ENCODE data around the gene FAM180A. TPM values are rescaled to one million over a fixed set of nuclear protein-coding genes. Genes with fewer than 3 reads are reported as not detected.

Gene FAM180A
- polyA plus RNA-seq, 3 donors from 2014 or later: not detected

DNA sequence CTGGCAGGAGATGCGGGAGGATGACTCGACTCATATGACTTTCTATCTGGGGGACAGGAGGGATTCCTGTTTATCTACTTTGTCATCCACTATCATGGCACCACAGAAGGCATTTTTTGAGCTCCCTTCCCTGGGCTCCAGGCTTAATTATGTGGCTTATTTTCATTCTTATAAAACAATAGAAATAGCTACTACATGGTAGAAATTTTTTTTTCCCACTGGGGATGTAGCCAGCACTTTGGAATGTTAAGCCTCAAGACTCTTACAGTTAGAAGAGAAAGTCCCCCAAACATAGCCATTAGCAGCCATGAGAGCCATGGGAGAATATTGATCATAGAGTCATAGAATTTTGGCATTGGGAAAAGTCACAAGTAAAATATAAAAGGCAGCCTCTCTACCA lies 14.6 kb upstream of the FAM180A start:
- H3K9me3 Mint-ChIP-seq: no peaks in the 10 kb centered on the region
- peaks cover 4 to 27% (median 8%) of the 10 kb centered on the region in 3 donors for H3K27me3 Mint-ChIP-seq (ENCODE audit: low read depth in 3 of 3)
- no peaks in the 10 kb centered on the region for H3K4me1 Mint-ChIP-seq
- DNase-seq: no peak
- H3K27ac Mint-ChIP-seq: no peak overlapping the region
- no peak overlapping the region for H3K4me3 Mint-ChIP-seq
- H3K36me3 Mint-ChIP-seq: no peaks in the 10 kb centered on the region

DNA sequence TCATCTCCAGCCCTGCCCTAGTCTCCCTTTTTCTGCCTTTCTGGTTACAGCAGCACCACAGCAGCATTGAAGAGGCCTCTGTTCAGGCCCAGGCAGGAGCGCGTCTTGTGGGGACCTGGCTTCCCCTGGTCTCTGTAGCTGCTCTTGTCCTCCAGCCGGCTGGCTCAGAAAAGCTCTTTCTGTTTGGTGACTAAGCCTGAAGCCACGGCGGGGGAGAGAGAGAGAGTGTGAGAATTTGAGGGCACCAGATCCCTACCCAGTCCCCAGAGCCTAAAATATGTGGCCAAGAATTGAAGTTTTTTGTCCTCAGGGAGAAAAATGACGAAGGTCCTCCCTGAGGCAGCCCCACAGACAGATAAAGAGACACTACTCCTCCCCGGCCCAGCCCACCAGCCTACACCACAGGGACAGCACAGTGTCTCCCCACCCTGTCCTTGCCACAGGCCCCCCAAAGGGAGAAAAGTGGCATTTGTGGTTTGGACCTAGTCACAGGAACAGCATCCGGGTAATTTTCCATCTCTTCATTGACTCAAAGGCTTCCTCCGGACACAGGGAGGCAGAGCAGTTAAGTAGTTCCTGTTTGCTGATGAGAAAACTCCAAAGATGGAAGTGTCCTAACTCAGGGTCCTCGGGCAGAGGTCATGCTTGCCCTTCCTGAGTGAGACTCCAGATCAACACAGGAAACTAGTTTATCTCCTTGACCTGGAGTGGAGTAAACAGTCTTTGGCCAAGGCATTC lies 13.3 kb upstream of the FAM180A start:
- Mint-ChIP-seq H3K27me3 (ENCODE audit: low read depth in 3 of 3) (peaks cover 0 to 31% (median 8%) of the 10 kb centered on the region in 3 donors), H3K9me3 (no peaks in the 10 kb centered on the region), H3K36me3 (no peaks in the 10 kb centered on the region), H3K4me1 (no peaks in the 10 kb centered on the region), H3K27ac (no peak overlapping the region), H3K4me3 (no peak overlapping the region)
- DNase-seq: no peak

DNA sequence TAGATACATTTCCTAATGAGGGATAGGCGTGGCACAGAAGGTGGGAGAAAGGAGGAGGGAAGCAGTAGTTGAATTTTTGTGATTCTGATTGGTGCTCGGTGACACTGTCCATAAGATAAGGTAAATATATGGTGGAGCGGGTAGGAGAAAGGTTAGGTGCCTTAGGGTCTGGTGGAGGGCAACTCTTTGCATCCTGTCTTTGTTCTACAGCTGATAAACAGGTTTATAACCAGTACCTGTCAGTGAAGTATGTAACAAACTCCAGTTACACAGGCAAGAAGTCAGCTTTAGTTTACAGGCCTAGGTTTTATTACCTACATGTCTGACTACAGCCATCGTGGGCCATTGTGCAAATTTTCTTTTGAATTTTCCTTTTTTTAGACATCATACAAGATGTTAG lies 10.9 kb upstream of the FAM180A start:
- H3K36me3 Mint-ChIP-seq: no peaks in the 10 kb centered on the region
- H3K27ac Mint-ChIP-seq: no peak overlapping the region
- no peaks in the 10 kb centered on the region for H3K9me3 Mint-ChIP-seq
- no peaks in the 10 kb centered on the region for H3K4me1 Mint-ChIP-seq
- H3K27me3 Mint-ChIP-seq (ENCODE audit: low read depth in 3 of 3): peaks cover 0 to 33% (median 4%) of the 10 kb centered on the region in 3 donors
- DNase-seq: no peak
- H3K4me3 Mint-ChIP-seq: no peak overlapping the region

DNA sequence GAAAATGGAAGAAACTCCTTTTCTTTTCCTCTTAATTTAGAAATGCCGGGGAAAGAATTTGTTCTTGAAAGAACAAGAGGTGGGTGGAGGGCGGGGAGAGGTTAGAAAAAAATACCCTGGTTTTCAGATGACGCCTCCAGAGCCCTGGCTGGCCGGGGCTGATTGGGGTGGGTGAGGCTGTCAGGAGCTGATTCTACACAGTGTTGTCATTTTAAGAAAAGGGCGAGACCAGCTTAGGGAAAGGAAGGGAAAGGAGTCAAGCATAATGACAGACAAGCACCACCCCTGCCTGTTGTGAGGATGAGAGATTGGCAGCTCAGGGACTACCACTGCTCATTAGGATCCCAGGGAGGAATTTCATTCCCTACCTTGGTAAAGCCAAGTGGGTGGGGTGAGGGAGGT lies 9.9 kb upstream of the FAM180A start:
- no peaks in the 10 kb centered on the region for H3K9me3 Mint-ChIP-seq
- H3K4me3 Mint-ChIP-seq: no peak overlapping the region
- DNase-seq: no peak
- H3K27me3 Mint-ChIP-seq (ENCODE audit: low read depth in 3 of 3): peaks cover 0 to 36% (median 4%) of the 10 kb centered on the region in 3 donors
- H3K4me1 Mint-ChIP-seq: no peaks in the 10 kb centered on the region
- H3K27ac Mint-ChIP-seq: no peak overlapping the region
- no peaks in the 10 kb centered on the region for H3K36me3 Mint-ChIP-seq

DNA sequence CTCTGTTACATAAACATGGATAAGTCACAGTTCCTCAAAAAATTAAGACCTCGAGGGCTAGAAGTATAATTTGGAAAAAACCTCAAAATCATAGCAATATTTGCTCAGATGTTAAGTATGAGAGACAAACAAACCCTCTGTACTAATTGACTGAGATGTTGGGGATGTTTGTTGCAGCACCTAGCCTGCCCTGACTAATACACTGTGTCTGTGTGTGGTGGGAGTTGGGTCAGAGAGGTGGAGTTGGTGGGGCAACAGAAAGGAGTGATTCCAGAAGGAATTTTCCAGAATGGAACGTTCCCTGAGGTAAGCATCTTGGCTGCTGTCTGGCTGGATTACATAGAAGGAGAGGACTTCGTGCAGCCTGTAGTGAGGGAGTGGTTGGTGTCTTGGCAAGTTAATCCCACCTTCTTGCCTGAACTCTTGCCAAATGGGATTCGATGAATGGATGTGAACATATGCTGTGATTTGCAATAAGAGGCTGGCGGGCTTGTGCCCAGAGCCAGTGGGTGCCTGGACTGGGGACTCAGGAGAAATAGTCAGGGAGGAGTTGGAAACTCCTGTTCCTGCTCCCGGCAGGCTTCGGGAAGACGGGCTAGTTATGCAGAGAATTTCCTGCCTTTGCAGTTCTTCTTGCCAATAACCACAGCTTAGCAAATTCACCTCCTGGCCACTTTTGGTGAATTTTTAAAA lies 9.3 kb upstream of the FAM180A start:
- Mint-ChIP-seq H3K4me1 (no peaks in the 10 kb centered on the region), H3K27ac (no peak overlapping the region), H3K36me3 (no peaks in the 10 kb centered on the region), H3K4me3 (no peak overlapping the region), H3K27me3 (ENCODE audit: low read depth in 3 of 3) (peaks cover 0 to 33% (median 4%) of the 10 kb centered on the region in 3 donors), H3K9me3 (no peaks in the 10 kb centered on the region)
- no peak for DNase-seq

DNA sequence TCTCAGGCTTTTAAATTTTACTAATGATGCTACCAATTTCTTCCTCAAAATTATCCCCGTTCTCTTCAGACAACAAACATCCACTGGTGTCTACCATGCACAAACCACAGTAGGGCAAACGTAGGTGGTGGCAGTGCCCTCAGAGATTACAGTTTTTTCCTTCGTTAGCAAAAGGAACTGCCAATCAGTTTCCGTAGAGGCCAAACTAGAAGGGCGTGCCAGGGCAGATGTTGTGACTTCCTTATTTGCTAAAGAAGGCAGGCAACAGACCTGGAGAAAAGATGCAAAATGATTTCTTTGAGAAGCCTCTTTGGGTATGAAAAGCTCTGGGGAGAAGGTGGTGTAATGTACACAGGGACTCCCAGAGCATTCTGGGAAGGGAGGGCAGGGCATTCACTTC lies 7.6 kb upstream of the FAM180A start:
- DNase-seq: no peak
- Mint-ChIP-seq H3K9me3 (no peaks in the 10 kb centered on the region), H3K27me3 (ENCODE audit: low read depth in 3 of 3) (peaks cover 0 to 35% (median 4%) of the 10 kb centered on the region in 3 donors), H3K36me3 (no peaks in the 10 kb centered on the region), H3K27ac (no peak overlapping the region), H3K4me3 (no peak overlapping the region), H3K4me1 (no peaks in the 10 kb centered on the region)

DNA sequence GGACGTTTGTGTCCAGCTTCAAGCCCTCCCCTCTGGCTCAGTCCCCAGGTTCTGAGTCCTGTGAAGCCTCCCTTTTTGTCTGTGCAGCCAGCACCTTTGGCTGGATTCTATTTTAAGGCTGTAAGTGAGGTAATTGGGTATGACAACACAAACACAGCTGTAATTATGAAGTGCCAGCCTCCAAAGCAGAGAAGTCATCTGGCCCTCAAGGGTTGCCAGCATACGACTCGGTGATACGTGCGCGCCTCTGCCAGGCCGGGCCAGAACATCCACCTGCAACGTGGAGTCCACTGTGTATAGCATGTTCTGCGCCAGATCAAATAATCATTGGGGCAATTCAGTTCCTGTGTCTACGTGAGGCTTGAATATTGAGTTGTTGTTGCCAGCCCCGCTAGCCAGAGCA lies 6.7 kb upstream of the FAM180A start:
- Mint-ChIP-seq H3K9me3 (no peaks in the 10 kb centered on the region), H3K27me3 (ENCODE audit: low read depth in 3 of 3) (peaks cover 0 to 31% (median 4%) of the 10 kb centered on the region in 3 donors), H3K36me3 (no peaks in the 10 kb centered on the region), H3K27ac (no peak overlapping the region), H3K4me3 (no peak overlapping the region), H3K4me1 (no peaks in the 10 kb centered on the region)
- no peak for DNase-seq

DNA sequence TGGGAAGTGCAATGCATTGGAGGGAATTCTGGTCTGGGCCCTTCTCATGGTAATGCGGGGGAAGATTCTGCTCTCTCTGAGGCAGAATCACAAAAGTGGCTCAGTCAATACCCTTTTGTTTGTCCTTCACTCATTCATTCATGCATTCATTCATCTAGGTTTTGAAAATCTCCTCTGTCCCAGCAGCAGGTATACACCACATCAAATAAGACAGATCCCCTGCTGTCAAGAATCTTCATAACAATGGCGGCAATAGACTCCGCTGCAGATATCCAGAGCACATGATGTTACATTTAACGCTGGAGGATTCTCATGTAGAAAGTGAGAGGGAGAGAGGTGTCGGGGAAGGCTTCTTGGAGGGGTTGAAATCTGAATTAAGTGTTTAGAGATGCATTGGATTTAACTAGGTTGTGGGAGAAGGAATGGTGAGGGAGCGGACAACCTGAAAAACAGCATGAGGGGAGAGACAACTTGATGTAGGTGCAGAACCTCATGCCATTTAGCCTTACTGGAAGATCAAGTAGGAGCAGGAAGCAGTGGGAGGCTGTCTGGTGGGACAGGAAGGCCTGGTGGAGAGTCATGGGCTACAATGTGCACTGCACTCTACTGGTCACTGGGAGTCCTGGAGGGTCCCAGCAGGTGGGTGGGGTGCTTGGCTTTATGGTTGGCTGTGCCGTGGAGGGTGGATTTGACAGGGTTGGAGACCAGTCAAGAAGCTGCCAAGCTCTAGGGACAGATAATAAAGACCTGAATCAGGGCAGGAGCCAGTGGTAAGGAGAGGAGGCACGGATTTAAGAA lies 5.2 kb upstream of the FAM180A start:
- no peaks in the 10 kb centered on the region for H3K4me1 Mint-ChIP-seq
- H3K27me3 Mint-ChIP-seq (ENCODE audit: low read depth in 3 of 3): peaks cover 0 to 26% (median 2%) of the 10 kb centered on the region in 3 donors
- no peaks in the 10 kb centered on the region for H3K36me3 Mint-ChIP-seq
- H3K27ac Mint-ChIP-seq: no peak overlapping the region
- DNase-seq: no peak
- H3K9me3 Mint-ChIP-seq: no peaks in the 10 kb centered on the region
- no peak overlapping the region for H3K4me3 Mint-ChIP-seq

DNA sequence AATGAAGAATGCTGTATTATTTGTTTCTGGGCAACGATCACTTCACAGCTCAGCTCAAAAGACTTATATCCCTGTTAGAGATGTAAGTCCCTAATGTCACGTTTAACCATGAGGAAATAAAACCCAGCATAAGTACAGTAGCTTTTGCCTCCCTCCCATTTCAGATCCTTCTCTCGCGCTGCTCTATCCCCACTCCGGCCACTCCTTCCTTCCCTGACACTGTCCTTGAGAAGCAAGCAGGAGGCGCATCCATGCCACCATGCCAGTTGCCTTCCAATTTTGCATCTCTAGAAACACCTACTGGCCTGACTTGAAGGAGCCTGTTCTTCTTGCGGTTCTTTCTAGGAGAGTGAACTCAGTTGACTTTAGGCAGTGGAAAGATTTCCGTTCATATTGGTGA lies 1.2 kb downstream of the FAM180A start:
- H3K4me3 Mint-ChIP-seq: no peak overlapping the region
- no peaks in the 10 kb centered on the region for H3K4me1 Mint-ChIP-seq
- H3K9me3 Mint-ChIP-seq: no peaks in the 10 kb centered on the region
- H3K36me3 Mint-ChIP-seq: no peaks in the 10 kb centered on the region
- peaks cover 0 to 11% (median 6%) of the 10 kb centered on the region in 3 donors for H3K27me3 Mint-ChIP-seq (ENCODE audit: low read depth in 3 of 3)
- no peak for DNase-seq
- H3K27ac Mint-ChIP-seq: no peak overlapping the region

DNA sequence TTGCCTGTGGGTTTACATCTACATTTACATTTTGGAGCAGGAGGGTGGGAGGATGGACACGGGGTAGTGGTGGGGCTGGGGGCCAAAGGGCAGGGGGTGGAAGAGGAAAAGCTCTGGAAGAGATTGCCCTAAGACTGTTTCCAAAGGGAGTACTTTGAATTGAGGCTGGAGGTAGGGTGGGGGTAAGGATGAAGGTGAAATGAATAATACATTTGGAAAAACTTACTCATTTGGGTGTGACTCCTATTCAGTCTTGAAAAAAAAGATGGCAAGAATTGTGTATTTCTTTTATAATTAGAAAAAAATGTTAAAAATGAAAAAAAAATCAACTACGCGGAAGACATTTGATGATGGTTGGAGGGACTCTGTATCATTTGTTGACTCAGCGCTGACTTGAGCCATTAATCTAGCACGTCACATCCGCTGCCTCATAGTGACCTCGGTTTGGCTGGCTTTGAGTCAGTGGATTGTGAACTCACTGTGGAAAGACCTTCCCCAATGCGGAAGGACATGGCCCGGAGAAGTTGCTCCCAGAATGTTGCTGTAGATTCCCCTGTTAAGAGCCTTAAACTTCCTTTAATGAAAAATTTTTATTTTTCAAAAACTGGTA lies 2.8 kb downstream of the FAM180A start:
- Mint-ChIP-seq H3K36me3 (no peaks in the 10 kb centered on the region), H3K4me3 (no peak overlapping the region), H3K27me3 (ENCODE audit: low read depth in 3 of 3) (peaks cover 2 to 10% (median 6%) of the 10 kb centered on the region in 3 donors), H3K4me1 (no peaks in the 10 kb centered on the region), H3K27ac (no peak overlapping the region), H3K9me3 (no peaks in the 10 kb centered on the region)
- no peak for DNase-seq

DNA sequence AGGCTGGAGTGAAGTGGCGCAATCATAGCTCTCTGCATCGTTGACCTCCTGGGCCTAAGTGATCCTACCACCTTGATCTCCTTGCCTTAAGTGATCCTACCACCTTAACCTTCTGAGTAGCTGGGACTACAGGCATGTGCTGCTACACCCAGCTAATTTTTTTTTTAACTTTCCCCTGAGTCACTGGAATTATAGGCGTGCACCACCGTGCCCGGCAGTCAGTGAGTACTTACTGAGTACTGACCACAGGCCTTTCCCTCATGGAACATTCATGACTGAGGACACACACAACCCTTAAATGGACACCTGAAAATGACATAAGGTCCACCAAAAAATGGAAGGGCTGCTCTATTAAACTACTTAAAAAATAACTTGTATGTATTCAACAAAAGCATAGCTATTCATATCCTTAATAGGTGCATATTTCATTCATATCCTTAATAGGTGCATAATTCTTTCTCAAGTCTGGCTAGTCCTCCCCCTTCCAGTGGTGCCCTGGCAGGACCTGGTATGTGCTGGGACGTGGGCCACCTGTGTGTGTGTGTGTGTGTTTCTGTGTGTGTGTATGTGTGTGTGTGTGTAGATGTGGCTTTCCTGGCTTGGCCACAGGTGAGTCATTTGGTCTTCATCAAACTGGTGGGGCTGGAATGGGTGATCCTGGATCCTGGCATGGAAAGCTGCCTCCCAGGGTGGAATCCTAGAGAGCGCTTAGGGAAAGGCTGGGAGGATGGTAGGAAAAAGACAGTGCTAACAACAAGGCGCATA lies 3.5 kb downstream of the FAM180A start:
- Mint-ChIP-seq H3K9me3 (no peaks in the 10 kb centered on the region), H3K36me3 (no peaks in the 10 kb centered on the region), H3K4me1 (no peaks in the 10 kb centered on the region), H3K4me3 (no peak overlapping the region), H3K27me3 (ENCODE audit: low read depth in 3 of 3) (peaks cover 2 to 10% (median 6%) of the 10 kb centered on the region in 3 donors), H3K27ac (no peak overlapping the region)
- DNase-seq: no peak

DNA sequence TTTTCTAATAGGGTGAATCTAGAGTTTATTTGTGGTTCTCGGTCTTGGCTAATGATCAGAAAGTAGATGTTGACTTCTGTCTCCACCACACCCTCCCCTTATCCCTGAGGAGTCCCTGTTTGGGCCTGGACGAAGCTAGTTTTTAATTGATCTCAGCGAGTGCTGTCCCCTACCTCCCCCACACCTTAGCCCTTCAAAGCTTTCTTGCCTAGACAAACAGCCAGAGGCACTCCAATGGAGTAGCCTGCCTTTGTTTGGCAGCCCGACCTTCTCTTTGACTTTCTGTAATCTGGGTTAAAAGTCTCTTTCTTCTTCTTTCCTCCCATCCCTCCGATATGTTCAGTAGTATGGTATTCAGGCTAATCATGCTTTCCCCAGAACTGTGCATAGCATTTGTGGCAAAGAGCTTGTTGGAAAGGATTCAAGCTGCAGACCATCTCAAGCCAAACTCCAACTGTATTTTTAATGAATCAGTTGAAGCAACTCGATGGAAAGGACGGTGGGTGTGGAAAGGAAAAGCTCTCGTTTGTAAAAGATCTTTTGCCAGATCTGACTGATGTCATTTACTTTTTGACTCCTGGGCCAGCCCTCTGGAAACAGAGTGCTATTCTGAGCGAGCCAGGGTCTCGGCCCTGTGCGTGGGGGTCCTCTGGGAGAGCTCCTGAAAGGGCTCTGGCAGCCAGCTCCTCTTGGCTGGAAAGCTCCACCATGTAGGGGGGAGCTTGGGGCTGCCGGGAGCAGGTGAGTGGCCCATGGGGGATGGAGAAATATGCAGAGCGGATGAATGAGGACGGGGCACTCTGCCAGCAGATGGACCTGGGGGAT lies 4.5 kb downstream of the FAM180A start:
- Mint-ChIP-seq H3K27ac (peak overlapping the region in 1 of 6 donors; percentile 46), H3K27me3 (ENCODE audit: low read depth in 3 of 3) (peaks cover 2 to 10% (median 6%) of the 10 kb centered on the region in 3 donors), H3K9me3 (no peaks in the 10 kb centered on the region), H3K4me1 (no peaks in the 10 kb centered on the region), H3K36me3 (no peaks in the 10 kb centered on the region), H3K4me3 (no peak overlapping the region)
- DNase-seq: no peak
